RKO (cell line): ENCODE measurements around the gene ZNF746.
A peak's percentile ranks its signal among the peaks of the same experiment; 100 is the strongest.

Experiments
- DNase-seq: peaks from one replicate; pipeline ENCODE4 v3.0.0-alpha.2; 2016; ENCODE audit warnings: low spot score

The ZNF746 gene

GRCh38 chr7:149490083-149490760 lies 7.4 kb downstream of the ZNF746 start:
- DNase-seq, result no peak

GRCh38 chr7:149489391-149490024 lies 8.1 kb downstream of the ZNF746 start:
- DNase-seq, result no peak

GRCh38 chr7:149479568-149479967 lies 18.0 kb downstream of the ZNF746 start:
- no peak for DNase-seq

- DNase-seq, result no peak
Observed at GRCh38 chr7:149478754-149479153, 18.9 kb downstream of the ZNF746 start.

- DNase-seq, result no peak
Observed at GRCh38 chr7:149477494-149478443, 19.8 kb downstream of the ZNF746 start.

GRCh38 chr7:149476791-149477190 lies 20.8 kb downstream of the ZNF746 start:
- no peak for DNase-seq

GRCh38 chr7:149475121-149476045 lies 22.2 kb downstream of the ZNF746 start:
- no peak for DNase-seq

GRCh38 chr7:149474309-149475120 lies 23.1 kb downstream of the ZNF746 start:
- no peak for DNase-seq

- no peak for DNase-seq
Observed at GRCh38 chr7:149473251-149473650, 24.4 kb downstream of the ZNF746 start.

GRCh38 chr7:149471289-149471953 lies 26.2 kb downstream of the ZNF746 start:
- DNase-seq, result no peak

GRCh38 chr7:149469806-149470205 lies 27.8 kb downstream of the ZNF746 start:
- no peak for DNase-seq

GRCh38 chr7:149468208-149468607 lies 29.4 kb downstream of the ZNF746 start:
- no peak for DNase-seq

- DNase-seq, result no peak
Observed at GRCh38 chr7:149467321-149467859, 30.2 kb downstream of the ZNF746 start.

- peak; percentile 20 for DNase-seq
Observed at GRCh38 chr7:149466364-149466763, 31.2 kb downstream of the ZNF746 start.

GRCh38 chr7:149463500-149464161 lies 34.0 kb downstream of the ZNF746 start:
- no peak for DNase-seq

GRCh38 chr7:149462101-149462520 lies 35.5 kb downstream of the ZNF746 start:
- no peak for DNase-seq

- DNase-seq, result peak; percentile 93
Observed at GRCh38 chr7:149460493-149461277, 36.9 kb downstream of the ZNF746 start, which contains the start of gene ZNF777. TSS of gene ZNF777 (minus strand) at chr7:149461062. CDS start at chr7:149456022, 5,040 bp downstream.
